NCI-H1694 (cell line): ENCODE measurements around the gene ANKRD36.
"Not testable (repeated sequence)": the region's sequence is repeated elsewhere in the genome, so short reads cannot be mapped to it uniquely, and the experiment has no call there.

Experiments
- DNase-seq: peaks from one replicate; lab custom pipeline; 2025; lab: John Stamatoyannopoulos, UW

The ANKRD36 gene

DNA sequence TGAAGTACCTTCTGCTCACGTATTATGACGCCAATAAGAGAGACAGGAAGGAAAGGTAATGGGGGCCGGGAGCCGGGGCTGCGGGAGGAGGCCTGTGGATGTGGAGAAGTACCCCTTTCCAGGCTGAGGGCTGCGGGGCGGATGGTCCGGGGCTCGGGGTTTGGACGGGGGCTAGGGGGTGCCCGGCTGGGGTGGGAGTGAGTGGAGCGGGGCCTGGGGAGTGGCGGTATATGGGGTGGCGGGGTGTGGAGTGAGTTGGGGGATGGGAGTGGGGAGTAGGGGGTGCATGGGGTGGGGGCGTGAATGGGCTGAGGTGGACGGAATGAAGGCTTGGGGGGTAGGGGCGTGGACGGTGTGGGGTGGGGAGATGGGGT lies 916 bp downstream of the ANKRD36 start:
- DNase-seq = not testable (repeated sequence)

- DNase-seq = not testable (repeated sequence)
Observed at GRCh38 chr2:97129090-97129489, 16.1 kb downstream of the ANKRD36 start.

GRCh38 chr2:97144016-97144415 lies 31.1 kb downstream of the ANKRD36 start:
- not testable (repeated sequence) for DNase-seq

- DNase-seq = not testable (repeated sequence)
Observed at GRCh38 chr2:97166548-97166947, 53.6 kb downstream of the ANKRD36 start.

- DNase-seq = not testable (repeated sequence)
Observed at GRCh38 chr2:97167938-97168337, 55.0 kb downstream of the ANKRD36 start.

GRCh38 chr2:97168583-97168982 lies 55.6 kb downstream of the ANKRD36 start:
- DNase-seq = not testable (repeated sequence)

DNA sequence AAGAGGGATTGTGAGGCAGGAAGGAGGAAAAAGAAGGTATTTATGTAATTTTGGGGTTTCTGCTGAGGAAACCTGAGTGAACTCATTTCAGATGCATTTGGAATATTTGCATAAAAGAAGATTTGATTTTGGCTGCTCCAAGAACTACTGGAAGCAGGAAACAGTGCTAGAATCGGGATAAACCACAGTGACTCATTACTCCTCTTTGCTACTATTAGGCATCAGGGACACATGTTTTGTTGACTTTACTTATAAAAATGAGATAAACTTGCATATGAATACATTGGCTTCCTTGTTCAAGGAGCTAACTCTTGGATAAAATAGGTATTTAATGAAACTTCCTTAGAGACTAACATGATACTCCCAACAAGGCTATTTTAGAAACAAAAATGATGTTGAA lies 67.4 kb downstream of the ANKRD36 start:
- DNase-seq = not testable (repeated sequence)

DNA sequence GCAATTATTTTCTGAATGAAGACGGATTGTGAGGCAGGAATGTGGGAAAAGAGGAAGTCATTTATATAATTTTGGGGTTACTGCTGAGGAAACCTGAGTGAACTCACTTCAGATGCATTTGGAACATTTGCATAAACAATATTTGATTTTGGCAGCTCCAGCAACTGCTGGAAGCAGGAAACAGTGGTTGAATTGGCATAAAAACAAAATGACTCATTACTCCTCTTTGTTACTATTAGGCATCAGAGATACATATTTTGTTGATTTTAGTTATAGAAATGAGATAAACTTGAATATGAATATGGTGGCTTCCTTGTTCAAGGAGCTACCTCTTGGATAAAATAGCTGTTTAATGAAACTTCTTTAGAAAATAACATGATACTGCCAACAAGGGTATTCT lies 82.4 kb downstream of the ANKRD36 start:
- DNase-seq = not testable (repeated sequence)

- not testable (repeated sequence) for DNase-seq
Observed at GRCh38 chr2:97197251-97197650, 84.3 kb downstream of the ANKRD36 start.

DNA sequence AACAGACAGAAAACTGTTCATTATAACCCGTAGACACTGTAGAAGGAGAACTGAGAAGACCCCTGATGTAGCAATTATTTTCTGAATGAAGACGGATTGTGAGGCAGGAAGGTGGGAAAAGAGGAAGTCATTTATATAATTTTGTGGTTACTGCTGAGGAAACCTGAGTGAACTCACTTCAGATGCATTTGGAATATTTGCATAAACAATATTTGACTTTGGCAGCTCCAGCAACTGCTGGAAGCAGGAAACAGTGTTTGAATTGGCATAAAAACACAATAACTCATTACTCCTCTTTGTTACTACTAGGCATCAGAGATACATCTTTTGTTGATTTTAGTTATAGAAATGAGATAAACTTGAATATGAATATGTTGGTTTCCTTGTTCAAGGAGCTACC lies 87.9 kb downstream of the ANKRD36 start:
- DNase-seq = not testable (repeated sequence)

DNA sequence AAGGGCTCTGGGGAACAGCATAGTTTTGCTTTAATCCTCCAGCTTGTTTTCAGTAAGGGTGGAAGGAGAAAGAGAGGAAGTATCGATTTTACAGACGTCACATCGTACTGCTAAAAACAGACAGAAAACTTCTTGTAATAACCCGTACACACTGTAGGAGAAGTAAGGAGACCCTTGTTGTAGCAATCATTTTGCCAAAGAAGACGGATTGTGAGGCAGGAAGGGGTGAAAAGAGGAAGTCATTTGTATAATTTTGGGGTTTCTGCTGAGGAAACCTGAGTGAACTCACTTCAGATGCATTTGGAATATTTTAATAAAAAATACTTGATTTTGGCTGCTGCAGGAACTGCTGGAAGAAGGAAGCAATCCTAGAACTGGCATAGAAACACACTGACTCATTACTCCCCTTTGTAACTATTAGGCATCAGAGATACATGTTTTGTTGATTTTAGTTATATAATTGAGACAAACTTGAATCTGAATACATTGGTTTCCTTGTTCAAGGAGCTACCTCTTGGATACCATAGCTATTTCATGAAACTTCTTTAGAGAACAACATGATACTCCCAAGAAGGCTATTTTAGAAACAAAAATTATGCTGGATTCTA lies 89.8 kb downstream of the ANKRD36 start:
- not testable (repeated sequence) for DNase-seq

- no peak for DNase-seq
Observed at GRCh38 chr2:97210325-97210724, 97.4 kb downstream of the ANKRD36 start.

- DNase-seq = not testable (repeated sequence)
Observed at GRCh38 chr2:97215025-97215424, 102.1 kb downstream of the ANKRD36 start.

DNA sequence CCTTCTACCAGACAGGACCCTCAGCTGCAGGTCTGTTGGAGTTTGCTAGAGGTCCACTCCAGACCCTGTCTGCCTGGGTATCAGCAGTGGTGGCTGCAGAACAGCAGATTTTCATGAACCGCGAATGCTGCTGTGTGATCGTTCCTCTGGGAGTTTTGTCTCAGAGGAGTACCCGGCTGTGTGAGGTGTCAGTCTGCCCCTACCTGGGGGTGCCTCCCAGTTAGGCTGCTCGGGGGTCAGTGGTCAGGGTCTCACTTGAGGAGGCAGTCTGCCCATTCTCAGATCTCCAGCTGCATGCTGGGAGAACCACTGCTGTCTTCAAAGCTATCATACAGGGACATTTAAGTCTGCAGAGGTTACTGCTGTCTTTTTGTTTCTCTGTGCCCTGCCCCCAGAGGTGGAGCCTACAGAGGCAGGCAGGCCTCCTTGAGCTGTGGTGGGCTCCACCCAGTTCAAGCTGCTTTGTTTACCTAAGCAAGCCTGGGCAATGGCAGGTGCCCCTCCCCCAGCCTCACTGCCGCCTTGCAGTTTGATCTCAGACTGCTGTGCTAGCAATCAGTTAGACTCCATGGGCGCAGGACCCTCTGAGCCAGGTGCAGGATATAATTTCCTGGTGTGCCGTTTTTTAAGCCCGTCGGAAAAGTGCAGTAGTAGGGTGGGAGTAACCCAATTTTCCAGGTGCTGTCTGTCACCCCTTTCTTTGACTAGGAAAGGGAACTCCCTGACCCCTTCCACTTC lies 118.1 kb downstream of the ANKRD36 start:
- DNase-seq = not testable (repeated sequence)

DNA sequence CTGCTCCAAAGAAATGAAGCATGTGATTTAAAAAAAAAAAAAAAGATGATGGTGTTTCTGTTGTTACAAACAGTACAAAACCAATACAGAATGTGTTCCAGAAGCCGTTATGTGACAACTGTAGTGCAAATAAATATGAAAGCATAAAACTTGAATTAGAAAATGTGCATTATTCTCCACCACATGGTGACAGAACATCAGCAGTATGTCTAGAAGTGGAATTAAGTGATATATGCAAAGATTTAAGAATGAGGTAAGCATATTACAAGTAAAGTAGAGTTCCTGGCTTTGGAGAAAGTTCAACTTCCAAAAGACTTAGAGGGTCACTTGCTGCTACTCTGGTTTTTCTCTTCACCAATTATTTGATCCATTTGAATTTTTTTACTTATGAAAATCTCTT lies 120.0 kb downstream of the ANKRD36 start:
- DNase-seq = not testable (repeated sequence)

GRCh38 chr2:97233660-97234295 lies 120.8 kb downstream of the ANKRD36 start:
- not testable (repeated sequence) for DNase-seq

DNA sequence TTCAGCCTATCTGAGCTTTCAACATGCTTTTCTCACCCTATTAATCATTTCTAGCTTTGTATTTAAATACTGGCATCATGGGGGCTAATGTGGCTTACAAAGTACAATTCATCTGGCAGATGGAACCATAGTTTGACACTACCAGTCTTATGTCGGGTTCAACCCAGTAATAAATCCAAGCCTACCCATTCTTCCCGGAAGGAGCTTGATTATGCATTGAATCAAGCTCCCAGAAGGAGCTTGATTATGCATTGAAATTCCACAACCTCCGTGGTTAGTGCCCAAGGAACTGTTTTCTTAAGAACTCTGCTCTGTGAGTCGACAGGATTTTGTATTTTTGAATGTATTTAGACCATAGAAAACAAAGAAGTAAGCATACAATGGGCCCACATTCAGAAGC lies 148.2 kb downstream of the ANKRD36 start:
- not testable (repeated sequence) for DNase-seq

GRCh38 chr2:97266449-97266848 lies 153.5 kb downstream of the ANKRD36 start:
- not testable (repeated sequence) for DNase-seq

GRCh38 chr2:97267411-97268074 lies 154.6 kb downstream of the ANKRD36 start:
- DNase-seq = no peak

DNA sequence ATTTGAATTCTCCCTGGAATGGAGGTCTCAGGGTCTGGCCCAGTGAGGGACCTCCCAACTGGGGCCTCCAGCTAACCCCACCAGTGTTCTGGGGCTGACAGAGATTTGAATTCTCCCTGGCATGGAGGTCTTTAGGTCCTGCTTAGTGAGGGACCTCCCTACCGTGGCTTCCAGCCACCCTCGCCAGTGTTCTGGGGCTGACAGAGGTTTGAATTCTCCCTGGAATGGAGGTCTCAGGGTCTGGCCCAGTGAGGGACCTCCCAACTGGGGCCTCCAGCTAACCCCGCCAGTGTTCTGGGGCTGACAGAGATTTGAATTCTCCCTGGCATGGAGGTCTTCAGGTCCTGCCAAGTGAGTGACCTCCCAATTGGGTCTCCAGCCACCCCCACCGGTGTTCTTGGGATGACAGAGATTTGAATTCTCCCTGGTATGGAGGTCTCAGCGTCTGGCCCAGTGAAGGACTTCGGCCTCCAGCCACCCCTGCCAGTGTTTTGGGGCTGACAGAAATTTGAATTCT lies 155.2 kb downstream of the ANKRD36 start:
- not testable (repeated sequence) for DNase-seq

DNA sequence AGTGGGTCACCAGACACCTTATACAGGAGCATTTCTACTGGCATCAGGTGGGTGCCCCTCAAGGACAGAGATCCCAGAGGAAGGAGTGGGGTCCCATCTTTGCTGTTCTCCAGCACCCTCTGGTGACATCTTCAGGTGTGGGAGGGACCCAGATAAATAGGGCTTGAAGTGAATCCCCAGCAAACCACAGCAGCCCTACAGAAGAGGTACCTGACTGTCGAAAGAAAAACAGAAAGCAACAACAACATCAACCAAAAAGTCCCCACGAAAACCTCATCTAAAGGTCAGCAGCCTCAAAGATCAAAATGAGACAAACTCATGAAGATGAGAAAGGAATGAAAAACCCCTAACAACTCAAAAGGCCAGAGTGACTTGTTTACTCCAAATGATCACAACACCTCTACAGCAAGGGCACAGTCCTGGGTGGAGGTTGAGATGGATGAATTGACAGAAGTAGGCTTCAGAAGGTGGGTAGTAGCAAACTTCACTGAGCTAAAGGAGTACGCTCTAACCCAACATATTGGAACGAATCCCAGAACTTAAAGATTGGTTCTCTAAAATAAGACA lies 163.4 kb downstream of the ANKRD36 start:
- DNase-seq = not testable (repeated sequence)

DNA sequence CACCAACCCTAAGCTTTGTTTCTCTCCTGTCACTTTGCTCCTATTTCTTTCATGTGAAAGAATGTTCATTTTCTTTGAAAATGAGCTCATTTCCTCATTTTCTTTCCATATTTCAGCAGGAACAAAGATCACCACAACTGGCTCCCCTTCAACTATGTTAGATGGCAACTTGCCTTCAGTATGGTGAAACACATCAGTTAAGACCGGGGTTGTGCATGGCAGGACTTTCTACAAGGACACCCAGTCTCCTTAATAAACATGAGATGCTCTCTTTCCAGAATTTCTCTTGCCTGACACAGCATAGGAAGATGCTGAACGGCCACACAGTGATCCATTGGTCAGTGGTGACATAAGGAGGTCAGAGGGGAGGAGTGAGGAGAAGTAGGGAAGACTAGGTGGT lies 172.2 kb downstream of the ANKRD36 start:
- DNase-seq = not testable (repeated sequence)
